ENCODE measurements around the gene PON3.

The PON3 gene

DNA sequence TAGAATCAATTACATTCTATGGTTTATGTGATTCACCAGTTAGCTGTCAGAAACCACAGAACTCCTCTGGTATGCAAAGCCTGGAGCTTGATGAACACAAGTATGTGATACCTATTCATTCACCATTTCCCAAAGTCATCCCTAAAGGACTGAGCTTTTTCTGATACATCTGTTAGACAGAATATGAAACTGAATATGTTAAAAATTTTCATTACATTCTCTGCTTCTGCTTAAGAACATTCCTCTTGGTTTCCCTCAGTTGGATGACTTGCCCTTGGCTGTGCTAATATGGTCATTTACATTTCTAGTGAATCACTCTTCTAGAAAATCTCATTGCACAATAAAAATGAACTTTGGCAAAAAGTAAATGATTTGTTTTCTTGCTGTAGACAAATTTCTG lies 61.1 kb downstream of the PON3 start:
- no peak for FAIRE-seq

DNA sequence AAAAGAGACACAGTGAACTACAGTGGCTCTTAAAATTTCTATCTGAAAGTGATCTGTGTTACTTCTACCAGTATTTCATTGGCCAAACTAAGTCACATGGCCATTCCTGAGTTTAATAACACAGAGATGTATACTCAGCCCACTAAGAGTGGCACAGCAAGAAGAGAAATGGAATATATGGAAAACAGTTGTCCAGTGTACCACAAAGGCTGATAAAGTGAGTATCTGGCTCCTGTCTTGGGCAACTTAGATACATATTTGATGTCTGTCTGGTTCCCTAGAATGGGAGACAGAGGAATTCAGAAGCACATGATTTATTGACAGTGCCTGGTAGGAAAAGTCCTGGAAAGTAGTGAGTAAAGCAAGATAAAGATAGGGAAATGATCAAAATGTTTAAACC lies 61.7 kb downstream of the PON3 start:
- FAIRE-seq = no peak

DNA sequence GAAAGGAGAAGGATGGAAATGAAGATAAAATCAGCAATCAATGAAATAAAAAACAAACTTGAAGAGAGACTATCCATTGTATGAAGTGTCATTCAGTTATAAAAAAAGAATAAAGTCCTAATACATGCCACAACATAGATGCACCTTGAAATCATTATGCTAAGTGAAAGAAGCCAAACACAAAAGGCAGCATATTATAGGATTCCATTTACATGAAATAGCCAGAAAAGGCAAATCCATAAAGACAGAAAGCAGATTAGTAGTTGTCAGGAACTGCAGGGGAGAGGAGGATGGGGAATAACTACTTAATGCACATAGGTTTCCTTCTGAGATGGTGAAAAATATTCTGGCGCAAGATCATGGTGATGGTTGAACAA lies 65.2 kb downstream of the PON3 start:
- no peak for FAIRE-seq

DNA sequence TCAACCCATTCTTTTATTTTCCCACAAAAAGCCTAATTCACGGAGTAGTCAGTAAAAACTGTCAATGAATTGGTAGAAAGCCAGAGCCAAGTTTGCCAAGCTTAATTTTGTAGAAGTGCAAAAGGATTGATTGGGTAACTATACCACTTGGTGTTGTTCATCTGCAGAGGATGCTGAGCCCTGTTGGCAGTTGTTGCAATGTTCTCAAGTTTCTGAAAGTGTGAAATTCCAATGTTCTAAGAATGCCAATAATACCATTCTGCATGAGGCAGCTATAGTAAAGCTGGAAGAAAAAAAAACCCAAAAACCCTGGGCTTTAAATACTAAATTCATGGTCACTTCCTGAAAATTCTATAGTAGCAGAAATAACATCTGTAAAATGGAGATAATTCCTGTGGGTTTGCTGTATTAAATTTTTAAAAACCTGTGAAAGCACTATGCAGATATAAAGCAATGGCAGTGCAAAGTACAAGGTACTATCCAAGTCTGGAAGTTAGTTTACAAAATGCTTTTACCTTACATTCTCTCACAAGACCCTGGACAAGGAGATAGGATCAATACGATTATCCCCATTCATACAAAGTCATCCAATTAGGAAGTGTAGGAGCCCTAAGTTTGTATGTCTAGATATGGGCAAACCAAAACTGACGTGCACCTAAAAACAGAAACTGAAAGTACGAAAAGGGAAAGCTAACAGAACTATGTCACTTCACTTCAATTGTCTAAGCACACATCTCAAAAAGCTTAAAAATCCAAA lies 65.8 kb downstream of the PON3 start:
- no peak for FAIRE-seq

DNA sequence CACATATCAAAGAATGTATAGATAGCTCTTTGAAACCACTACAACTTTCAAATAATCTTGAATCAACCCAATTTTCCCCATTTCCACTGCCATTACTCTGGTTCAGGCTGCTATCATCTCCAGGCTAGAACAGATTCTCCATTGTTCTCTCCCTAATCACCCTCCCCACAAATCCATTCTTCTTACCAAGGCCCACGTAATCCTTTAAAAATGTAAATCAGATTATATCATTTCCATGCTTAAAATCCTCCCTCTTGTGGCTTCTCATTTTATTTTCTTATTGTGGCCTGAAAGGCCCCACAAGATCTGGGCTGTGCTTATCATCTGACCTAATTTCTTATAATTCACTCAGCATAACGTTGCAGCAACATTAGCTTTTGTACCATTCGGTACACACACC lies 68.8 kb downstream of the PON3 start:
- no peak for FAIRE-seq

DNA sequence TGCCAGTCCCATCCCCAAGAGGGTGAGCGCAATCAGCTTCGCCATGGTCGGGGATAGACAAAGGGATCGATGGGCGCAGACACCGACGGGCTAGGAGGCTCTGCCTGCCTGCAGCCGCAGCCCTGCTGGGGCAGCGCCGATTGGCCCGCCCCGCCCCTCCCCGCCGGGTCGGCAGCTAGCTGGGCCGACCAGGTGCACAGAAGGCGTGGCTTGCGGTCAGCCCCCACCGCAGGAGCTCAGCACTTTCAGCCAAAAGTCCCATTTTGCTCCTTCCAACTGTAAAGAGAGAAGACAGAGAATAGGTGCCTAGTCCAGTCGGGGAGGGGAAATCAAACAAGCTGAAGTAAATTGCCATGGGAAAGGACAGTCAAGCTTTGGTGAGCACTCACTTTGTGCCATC lies 71.7 kb downstream of the PON3 start, which contains the start of gene PON1:
Gene PON1 (minus strand): TSS at position 102 of the 400 bp plus-strand sequence. CDS start 57 bp downstream, at position 45.
- FAIRE-seq = no peak

DNA sequence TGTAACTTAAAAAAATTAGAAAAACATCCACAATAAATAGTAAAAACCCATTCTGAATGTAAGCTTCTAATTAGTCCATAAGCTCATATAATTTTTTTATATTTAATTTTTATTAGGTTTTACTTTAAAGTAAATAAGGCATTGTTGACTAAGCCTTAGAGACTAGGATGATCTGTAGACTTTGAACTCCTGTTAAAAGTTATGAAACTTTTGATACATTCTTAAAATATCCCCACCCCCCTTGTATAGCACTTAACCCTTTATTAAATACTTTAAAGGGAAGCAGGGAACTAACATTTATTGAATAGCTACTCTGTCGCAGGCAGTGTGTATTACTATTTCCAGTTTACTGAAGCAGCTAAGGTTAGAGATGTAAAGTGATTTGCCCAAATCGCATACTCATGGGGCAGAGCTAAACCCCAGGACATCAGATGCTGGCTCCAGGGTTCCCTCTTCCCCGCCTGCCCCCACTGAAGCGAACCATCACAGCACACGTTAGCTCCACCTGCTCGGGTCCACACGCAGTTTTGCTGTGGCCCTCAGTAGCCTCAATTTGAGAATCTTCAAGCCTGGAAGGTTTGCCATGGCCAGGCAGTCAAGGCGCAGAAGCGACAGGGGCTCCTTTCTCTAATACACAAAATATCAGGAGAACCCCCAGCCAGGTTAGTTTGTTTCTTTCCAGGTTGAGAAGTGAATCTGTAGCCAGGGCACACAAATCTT lies 72.6 kb downstream of the PON3 start:
- FAIRE-seq = no peak

DNA sequence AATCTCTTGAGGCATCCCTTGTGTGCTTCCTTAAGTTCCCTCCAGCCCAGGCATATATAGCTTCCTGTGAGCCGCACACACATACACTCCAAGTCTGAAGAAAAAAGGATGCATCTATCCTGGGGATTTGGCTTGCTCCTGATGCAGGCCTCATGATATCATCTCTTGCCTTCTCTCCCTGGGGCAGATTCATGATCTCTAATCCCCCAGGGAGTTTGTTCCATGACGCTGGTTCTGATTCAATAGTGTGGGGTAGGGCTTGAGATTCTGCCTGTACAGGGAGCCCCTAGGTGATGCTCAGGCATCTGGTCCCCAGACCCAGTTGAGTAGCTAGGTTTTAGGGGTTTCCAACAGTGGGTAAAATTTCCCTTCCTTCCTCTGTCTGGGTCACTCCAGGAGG lies 73.3 kb downstream of the PON3 start:
- FAIRE-seq = no peak

DNA sequence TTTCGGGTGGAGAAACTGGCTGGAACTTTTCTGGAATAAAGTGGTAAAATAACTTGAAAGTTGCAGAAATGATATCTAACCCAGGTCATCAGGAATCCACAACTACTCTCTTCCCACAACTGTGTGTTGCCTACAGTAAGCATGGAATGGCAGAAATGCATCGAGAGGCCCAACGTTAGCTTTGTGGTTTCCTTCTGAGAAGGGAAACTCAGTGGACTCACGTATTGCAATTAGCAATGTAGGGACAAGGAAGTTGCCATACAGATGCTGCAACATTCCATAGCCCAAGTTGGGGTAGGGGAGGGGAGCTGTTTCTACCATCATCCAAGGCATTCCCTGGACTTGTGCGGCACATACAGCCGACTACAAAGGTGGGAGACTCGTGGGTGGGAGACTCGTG lies 73.8 kb downstream of the PON3 start:
- FAIRE-seq = no peak

DNA sequence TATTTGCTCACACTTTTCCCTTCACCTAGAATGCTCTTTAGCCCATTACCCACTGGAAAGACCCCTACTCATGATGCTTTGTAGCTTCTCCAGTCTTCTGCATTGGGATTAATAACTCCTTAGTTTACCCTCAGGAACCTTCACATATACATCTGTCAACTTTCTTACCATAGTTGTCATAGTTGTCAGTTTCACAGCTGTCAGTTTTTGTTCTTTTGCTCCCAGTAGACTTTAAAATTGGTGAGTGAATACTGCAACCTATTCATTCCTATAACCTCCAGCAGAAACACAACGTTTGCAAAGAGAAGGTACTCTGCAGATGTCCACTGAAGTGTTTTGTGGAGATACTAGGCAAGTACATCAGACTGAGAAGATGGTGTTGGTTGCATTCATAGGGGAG lies 74.5 kb downstream of the PON3 start:
- no peak for FAIRE-seq

DNA sequence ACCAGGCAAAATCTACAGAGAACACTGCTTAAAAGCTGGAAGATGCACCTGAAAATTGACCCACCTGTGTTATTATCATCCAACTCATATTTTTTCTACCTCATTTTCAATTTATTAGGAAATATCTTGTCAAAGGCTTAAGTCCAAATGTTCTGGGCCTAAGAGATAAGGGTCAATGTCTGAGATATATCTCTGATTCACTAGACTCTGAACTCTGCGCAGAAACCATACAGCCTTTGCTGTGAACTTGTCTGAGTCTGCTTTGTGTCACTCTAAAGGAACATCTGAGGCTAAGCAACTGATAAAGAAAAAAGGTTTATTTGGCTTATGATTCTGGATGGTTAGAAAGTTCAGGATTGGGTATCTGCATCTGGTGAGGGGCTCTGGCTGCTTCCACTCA lies 75.5 kb downstream of the PON3 start:
- FAIRE-seq = no peak

DNA sequence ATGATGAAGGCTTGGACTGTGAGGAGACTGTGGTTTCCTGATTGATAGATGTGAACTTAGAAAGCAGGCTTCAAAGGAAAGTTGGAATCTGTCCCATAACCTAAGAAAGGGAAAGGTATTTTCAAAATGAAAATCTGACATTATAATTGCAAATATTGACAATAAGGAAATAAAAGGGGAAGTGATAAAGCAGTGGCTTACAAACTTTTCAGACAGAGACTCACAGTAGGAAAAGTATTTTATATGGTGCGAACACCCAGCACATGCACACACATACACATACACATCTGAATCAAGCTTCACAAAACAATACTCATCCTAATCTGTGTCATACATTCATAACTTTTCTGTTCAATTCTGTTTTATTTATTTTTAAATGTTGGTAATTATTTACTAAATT lies 76.6 kb downstream of the PON3 start:
- FAIRE-seq = no peak

DNA sequence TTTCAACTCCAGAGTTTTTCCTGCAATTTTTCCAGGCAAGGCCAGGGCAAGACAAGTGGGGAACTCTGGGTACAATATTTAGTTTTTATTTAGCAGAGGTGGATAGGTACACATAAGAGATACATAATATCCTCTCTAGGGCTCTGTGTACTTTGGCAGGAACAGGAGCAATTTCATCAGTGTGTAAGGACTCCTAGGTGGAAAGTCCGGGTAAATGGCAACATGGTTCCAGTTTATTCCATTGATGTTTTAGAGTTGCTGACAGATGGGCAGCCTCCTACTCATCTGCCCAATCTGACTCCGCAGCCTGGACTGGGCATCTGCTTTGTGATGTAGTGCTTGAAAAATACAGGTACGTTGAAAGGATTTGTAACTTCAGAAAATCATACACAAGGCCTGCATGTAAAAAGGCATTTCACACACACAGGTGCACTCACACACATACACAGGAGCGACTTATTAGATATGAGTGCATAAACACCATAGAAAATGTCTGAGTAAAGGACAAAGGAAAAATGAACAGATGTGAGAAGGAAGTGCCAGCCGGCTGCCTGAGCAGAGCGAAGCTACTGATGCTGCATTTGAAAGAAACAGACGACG lies 77.6 kb downstream of the PON3 start:
- FAIRE-seq = no peak

DNA sequence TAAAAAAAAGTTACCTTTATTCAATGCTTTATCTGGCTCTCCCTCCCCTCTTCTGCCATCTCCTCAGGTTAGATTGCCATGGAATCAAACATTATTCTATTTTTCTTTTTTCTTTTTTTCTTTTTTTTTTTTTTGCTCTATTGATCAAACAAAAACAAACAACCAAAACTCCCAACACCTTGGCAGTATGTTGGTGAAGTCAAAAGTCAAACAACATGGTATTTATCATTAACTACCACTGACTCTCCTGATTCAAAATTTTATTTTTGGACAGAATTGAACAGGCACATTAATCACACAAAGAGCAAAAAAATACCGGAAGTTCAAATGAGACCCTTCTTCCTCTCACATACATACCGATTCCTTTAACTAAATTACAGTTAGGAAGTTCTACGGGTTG lies 78.2 kb downstream of the PON3 start:
- no peak for FAIRE-seq

DNA sequence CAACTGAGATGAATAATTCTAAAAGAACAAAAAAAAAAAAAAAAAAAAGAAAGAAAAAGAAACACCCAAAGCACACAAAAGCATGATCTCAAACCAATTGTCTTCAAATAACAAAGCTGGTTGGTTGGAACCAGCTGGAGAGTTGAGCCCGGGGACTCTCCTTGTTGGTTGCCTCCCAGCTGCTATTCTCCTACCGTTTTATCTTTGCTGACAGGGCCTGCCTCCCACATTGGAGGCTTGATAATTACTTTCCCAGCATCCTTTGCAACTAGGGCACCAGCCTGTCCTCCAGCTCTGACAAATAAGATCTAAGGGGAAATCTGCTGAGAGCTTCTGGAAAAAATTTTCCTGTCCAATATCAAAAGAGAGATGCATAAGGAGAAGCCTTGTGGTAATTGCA lies 78.6 kb downstream of the PON3 start:
- no peak for FAIRE-seq

DNA sequence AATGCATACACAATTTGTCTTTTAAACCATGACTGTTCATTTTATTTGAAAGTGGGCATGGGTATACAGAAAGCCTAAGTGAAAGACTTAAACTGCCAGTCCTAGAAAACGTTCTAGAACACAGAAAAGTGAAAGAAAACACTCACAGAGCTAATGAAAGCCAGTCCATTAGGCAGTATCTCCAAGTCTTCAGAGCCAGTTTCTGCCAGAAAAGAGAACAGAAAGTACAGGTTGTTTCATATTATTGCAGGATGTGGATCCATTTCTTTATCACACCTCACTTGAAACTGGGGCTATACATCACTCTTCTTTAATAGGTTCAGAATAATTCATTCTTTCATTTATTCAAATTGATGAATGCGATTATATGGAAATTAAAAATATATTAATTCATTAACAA lies 79.6 kb downstream of the PON3 start:
- no peak for FAIRE-seq

DNA sequence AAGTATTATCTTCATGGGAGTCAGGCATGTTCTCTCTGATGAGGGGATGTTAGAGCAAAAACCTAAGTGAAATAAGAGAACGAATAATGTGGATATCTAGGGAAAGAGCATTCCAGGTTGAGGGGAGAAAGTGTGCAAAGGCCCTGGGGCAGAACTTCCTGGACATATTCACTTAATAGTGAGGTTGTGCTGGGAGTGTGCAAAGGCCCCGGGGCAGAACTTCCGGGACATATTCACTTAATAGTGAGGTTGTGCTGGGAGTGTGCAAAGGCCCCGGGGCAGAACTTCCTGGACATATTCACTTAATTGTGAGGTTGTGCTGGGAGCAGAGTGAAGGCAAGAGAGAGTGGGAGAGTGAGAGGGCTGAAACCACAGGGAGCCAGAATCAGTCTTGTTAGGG lies 83.6 kb downstream of the PON3 start:
- FAIRE-seq = no peak

DNA sequence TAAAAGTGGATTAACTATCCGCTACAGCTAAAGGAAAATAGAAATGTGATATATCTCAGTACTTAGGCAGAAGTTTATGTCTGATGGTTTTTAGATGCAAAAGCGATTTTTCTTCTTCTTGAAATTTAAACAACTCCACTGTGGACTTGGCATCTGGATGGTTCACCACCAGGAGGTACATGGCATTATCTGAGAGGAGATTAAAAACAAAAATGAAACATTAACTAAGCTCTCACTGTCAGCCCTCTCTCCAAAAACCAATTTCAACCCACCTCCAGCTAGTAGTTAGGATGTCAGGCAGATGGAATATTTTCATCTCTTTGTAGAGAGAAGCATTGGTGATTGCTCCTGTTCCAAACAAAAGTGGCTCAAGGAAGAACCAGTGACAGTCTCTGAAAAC lies 84.8 kb downstream of the PON3 start:
- no peak for FAIRE-seq

DNA sequence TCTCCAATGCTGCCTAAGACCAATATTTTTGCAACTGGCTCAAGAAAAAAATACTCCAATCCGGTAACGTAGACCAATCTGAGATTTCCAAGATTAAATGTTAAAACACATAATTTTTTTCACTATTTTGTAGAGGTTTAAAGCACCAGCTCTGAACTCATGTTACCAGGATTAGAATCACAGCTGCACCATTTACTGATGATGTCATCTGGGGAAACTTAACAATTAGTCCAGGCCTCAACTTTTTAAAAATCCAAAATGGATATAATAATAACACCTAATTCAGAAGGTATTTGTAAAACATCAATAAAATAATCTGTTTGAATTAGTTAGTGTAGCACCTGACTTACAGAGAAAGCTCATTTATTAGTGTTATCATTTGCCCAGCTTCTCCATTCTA lies 86.2 kb downstream of the PON3 start:
- no peak for FAIRE-seq

All from TTC549 (cell line).